ENCODE results near the gene PCDHB12.

GRCh38 chr5:141250576-141250975, 42.1 kb downstream of the PCDHB12 start:
- TF ChIP-seq, protein P1, sequence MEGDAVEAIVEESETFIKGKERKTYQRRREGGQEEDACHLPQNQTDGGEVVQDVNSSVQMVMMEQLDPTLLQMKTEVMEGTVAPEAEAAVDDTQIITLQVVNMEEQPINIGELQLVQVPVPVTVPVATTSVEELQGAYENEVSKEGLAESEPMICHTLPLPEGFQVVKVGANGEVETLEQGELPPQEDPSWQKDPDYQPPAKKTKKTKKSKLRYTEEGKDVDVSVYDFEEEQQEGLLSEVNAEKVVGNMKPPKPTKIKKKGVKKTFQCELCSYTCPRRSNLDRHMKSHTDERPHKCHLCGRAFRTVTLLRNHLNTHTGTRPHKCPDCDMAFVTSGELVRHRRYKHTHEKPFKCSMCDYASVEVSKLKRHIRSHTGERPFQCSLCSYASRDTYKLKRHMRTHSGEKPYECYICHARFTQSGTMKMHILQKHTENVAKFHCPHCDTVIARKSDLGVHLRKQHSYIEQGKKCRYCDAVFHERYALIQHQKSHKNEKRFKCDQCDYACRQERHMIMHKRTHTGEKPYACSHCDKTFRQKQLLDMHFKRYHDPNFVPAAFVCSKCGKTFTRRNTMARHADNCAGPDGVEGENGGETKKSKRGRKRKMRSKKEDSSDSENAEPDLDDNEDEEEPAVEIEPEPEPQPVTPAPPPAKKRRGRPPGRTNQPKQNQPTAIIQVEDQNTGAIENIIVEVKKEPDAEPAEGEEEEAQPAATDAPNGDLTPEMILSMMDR (conservative IDR thresholded peaks at IDR 0.05), result no peak
- no peak for TF ChIP-seq ZFX (IDR thresholded peaks at IDR 0.05)
